H9 (cell line): Measurements from ENCODE around the gene INVS. TPM values are rescaled to one million over a fixed set of nuclear protein-coding genes. Genes with fewer than 3 reads are reported as not detected.
"Not testable (repeated sequence)": the region's sequence is repeated elsewhere in the genome, so short reads cannot be mapped to it uniquely, and the experiment has no call there.

ENCODE experiments used
- DNase-seq: peaks from one replicate; pipeline ENCODE4 v3.0.0-alpha.2; 2017
- H2AFZ ChIP-seq: one replicate; pipeline ENCODE4 v1.6.1; 2013; ENCODE audit warnings: mild to moderate bottlenecking, low read length, control low read depth, moderate library complexity
- H2AK5ac ChIP-seq: 2 replicates; pipeline ENCODE4 v1.6.1; 2013; ENCODE audit warnings: low read length, control low read depth, mixed read lengths; ENCODE audit not compliant: insufficient read length
- H2BK120ac ChIP-seq: one replicate; pipeline ENCODE4 v1.6.1; 2013; ENCODE audit warnings: low read depth, mild to moderate bottlenecking, low read length, control low read depth, inconsistent platforms; ENCODE audit not compliant: poor library complexity, severe bottlenecking
- H2BK12ac ChIP-seq: 2 replicates; pipeline ENCODE4 v1.6.1; 2013; ENCODE audit warnings: low read length, control low read depth, mixed read lengths, low read depth; ENCODE audit not compliant: insufficient read length
- H2BK15ac ChIP-seq: 2 replicates; pipeline ENCODE4 v1.6.1; 2013; ENCODE audit warnings: low read depth, low read length, control low read depth
- H2BK20ac ChIP-seq: one replicate; pipeline ENCODE4 v1.6.1; 2013; ENCODE audit warnings: low read depth, mild to moderate bottlenecking, low read length, control low read depth, inconsistent platforms; ENCODE audit not compliant: poor library complexity, severe bottlenecking
- H2BK5ac ChIP-seq: 2 replicates; pipeline ENCODE4 v1.6.1; 2013; ENCODE audit warnings: low read length, control low read depth, mixed read lengths; ENCODE audit not compliant: insufficient read length
- H3K14ac ChIP-seq: 2 replicates; pipeline ENCODE4 v1.6.1; 2013; ENCODE audit warnings: low read length, control low read depth; ENCODE audit not compliant: insufficient read depth
- H3K18ac ChIP-seq: 2 replicates; pipeline ENCODE4 v1.6.1; 2013; ENCODE audit warnings: low read depth, mild to moderate bottlenecking, mixed read lengths, low read length, control low read depth; ENCODE audit not compliant: insufficient read length
- H3K23ac ChIP-seq: 2 replicates; pipeline ENCODE4 v1.6.1; 2013; ENCODE audit warnings: low read length, control low read depth, mixed read lengths, low read depth; ENCODE audit not compliant: insufficient read length
- H3K23me2 ChIP-seq: 2 replicates; pipeline ENCODE4 v1.6.1; 2013; ENCODE audit warnings: low read depth, mild to moderate bottlenecking, mixed read lengths, low read length, control low read depth; ENCODE audit not compliant: insufficient read length, poor library complexity, severe bottlenecking
- H3K27ac ChIP-seq: 2 replicates; pipeline ENCODE4 v1.5.1; 2013; ENCODE audit warnings: low read length, control low read depth, mixed read lengths, low read depth; ENCODE audit not compliant: insufficient read length
- H3K27me3 ChIP-seq: 2 replicates; pipeline ENCODE4 v1.6.1; 2013; ENCODE audit warnings: low read length, control low read depth, inconsistent platforms; ENCODE audit not compliant: insufficient read depth
- H3K4ac ChIP-seq: 2 replicates; pipeline ENCODE4 v1.6.1; 2013; ENCODE audit warnings: low read depth, mild to moderate bottlenecking, control low read depth, inconsistent platforms, low read length, moderate library complexity
- H3K4me1 ChIP-seq: 2 replicates; pipeline ENCODE4 v1.6.1; 2013; ENCODE audit warnings: low read length, control low read depth, inconsistent platforms; ENCODE audit not compliant: insufficient read depth
- H3K4me2 ChIP-seq: 2 replicates; pipeline ENCODE4 v1.6.1; 2013; ENCODE audit warnings: low read length, control low read depth, mixed read lengths; ENCODE audit not compliant: insufficient read length, insufficient read depth
- H3K56ac ChIP-seq: 2 replicates; pipeline ENCODE4 v1.6.1; 2013; ENCODE audit warnings: low read depth, mild to moderate bottlenecking, mixed read lengths, low read length, control low read depth; ENCODE audit not compliant: insufficient read length
- H3K79me1 ChIP-seq: 2 replicates; pipeline ENCODE4 v1.6.1; 2013; ENCODE audit warnings: low read depth, mild to moderate bottlenecking, moderate library complexity, low read length, control low read depth, inconsistent platforms; ENCODE audit not compliant: insufficient read depth, poor library complexity, severe bottlenecking
- H3K79me2 ChIP-seq: 2 replicates; pipeline ENCODE4 v1.6.1; 2013; ENCODE audit warnings: low read length, control low read depth, inconsistent platforms; ENCODE audit not compliant: insufficient read depth
- H3K9ac ChIP-seq: 2 replicates; pipeline ENCODE4 v1.6.1; 2013; ENCODE audit warnings: low read length, control low read depth, mixed read lengths; ENCODE audit not compliant: insufficient read length; ENCODE audit errors: extremely low read depth
- H3K9me3 ChIP-seq: one replicate; pipeline ENCODE4 v1.6.1; 2013; ENCODE audit warnings: low read depth, low read length, inconsistent platforms; ENCODE audit not compliant: control insufficient read depth
- H3T11ph ChIP-seq: one replicate; pipeline ENCODE4 v1.6.1; 2013; ENCODE audit warnings: mild to moderate bottlenecking, low read length, control low read depth, inconsistent platforms
- H4K20me1 ChIP-seq: one replicate; pipeline ENCODE4 v1.6.1; 2013; ENCODE audit not compliant: control insufficient read depth, insufficient read length, insufficient read depth
- H4K5ac ChIP-seq: 2 replicates; pipeline ENCODE4 v1.6.1; 2013; ENCODE audit warnings: low read depth, mild to moderate bottlenecking, mixed read lengths, low read length, control low read depth; ENCODE audit not compliant: insufficient read length
- H4K8ac ChIP-seq: replicated peaks from 2 replicates; pipeline ENCODE4 v1.6.1; 2013; ENCODE audit warnings: low read length, control low read depth, mixed read lengths, low read depth; ENCODE audit not compliant: insufficient read length
- H4K91ac ChIP-seq: 2 replicates; pipeline ENCODE4 v1.6.1; 2013; ENCODE audit warnings: low read depth, mild to moderate bottlenecking, moderate library complexity, mixed read lengths, low read length, control low read depth; ENCODE audit not compliant: insufficient read length
- H3K27ac Mint-ChIP-seq, 3 experiments: 2 replicates in 2 of 3; 3 replicates in 1 of 3; pipeline ENCODE4 v1.8.0; 2020 to 2021; ENCODE audit warnings: mixed read lengths in 3 of 3, mild to moderate bottlenecking in 1 of 3, moderate library complexity in 1 of 3
- H3K27me3 Mint-ChIP-seq: 2 replicates; pipeline ENCODE4 v1.8.0; 2021; ENCODE audit warnings: low read depth, mild to moderate bottlenecking, moderate library complexity, mixed read lengths
- H3K36me3 Mint-ChIP-seq, 3 experiments: 2 replicates in 2 of 3; 3 replicates in 1 of 3; pipeline ENCODE4 v1.8.0; 2020 to 2021; ENCODE audit warnings: low read depth in 3 of 3, mixed read lengths in 3 of 3; ENCODE audit not compliant: insufficient read depth in 1 of 3
- H3K4me1 Mint-ChIP-seq, 2 experiments: 2 replicates each; pipeline ENCODE4 v1.8.0; 2020; ENCODE audit warnings: mixed read lengths in 2 of 2
- H3K4me3 Mint-ChIP-seq, 2 experiments: 2 replicates in 1 of 2; 3 replicates in 1 of 2; pipeline ENCODE4 v1.8.0; 2020 to 2021; ENCODE audit warnings: mild to moderate bottlenecking in 2 of 2, mixed read lengths in 2 of 2, moderate library complexity in 1 of 2
- H3K9me3 Mint-ChIP-seq, 2 experiments: 2 replicates in 1 of 2; 3 replicates in 1 of 2; pipeline ENCODE4 v1.8.0; 2020; ENCODE audit warnings: mild to moderate bottlenecking in 2 of 2, mixed read lengths in 2 of 2, moderate library complexity in 1 of 2
- WGBS: extraction: QIAGEN DNeasy Blood & Tissue Kit; methylation state at CpG from one replicate; pipeline ENCODE4 v1.1.7; 2013; ENCODE audit warnings: missing lambda C conversion rate, low lambda C conversion rate, mixed read lengths; ENCODE audit not compliant: insufficient read length; ENCODE audit errors: extremely low coverage; 5-methylcytosine and 5-hydroxymethylcytosine counted together
- total RNA-seq: library from RNA; stranded (reverse); gene quantifications from 2 replicates; pipeline ENCODE4 v1.2.1, GENCODE V29; 2021
- TF ChIP-seq, protein P1 (sequence below): fragments of 200-600 bp; sonication (generic); conservative IDR thresholded peaks from 3 replicates; pipeline ENCODE4 v1.8.0; 2021; ENCODE audit warnings: antibody characterized with exemption, mild to moderate bottlenecking

INVS gene
- total RNA-seq, 1 experiment from 2014 or later, result 7.5 TPM

DNA sequence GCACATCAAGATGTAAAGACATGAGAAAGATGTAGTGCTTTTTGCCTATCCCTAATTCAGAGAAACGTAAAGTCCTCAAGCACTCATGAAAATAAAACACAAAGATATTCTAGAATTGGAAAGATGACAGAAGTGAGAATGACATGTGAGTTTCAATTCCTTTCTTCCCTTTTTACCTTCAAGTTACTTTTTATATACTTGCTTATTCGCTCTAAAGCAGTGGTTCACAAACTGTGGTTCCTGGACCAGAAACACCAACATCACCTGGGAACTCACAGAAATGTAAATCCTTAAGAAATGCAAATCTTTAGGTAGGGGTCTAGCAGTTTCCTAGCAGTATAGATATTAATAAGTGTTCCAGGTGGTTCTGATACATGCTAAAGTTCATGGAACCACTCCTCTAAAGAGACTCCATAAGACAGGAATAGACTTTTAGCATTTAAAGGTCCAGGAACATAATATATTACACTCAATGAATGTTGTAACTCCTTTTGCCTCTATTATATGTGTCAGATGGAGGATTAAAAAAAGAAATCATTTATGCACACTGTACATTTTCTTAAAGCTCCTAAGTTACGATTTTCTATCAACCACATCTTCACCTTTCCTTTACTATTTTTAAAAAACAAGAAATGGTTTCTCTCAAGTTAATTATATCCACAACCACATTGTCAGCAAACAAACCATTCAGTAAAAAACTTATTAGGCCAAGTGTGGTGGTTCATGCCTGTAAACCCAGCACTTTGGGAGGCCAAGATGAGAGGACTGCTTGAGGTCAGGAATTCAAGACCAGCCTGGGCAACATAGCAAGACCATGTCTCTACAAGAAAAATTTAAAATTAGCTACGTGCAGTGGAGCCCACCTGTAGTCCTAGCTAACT, 40.1 kb upstream of the INVS start:
- Histone ChIP-seq H3K14ac (no peak overlapping the region), H3K56ac (no peak overlapping the region), H2BK120ac (no peak overlapping the region), H3K27me3 (no peaks in the 10 kb centered on the region), H3K4me2 (no peak overlapping the region), H3K23me2 (no peaks in the 10 kb centered on the region), H3K9me3 (no peaks in the 10 kb centered on the region), H3K4me1 (no peaks in the 10 kb centered on the region), H3K23ac (no peak overlapping the region), H2AFZ (no peak overlapping the region), H3K27ac (no peak overlapping the region), H3K4ac (no peak overlapping the region), H2BK20ac (no peak overlapping the region), H2BK12ac (no peak overlapping the region), H3K79me2 (no peaks in the 10 kb centered on the region), H4K20me1 (no peaks in the 10 kb centered on the region), H2AK5ac (no peak overlapping the region), H4K91ac (no peak overlapping the region), H3K9ac (no peak overlapping the region), H3K18ac (no peak overlapping the region), H4K8ac (no peak overlapping the region), H3T11ph (no peak overlapping the region), H3K79me1 (no peaks in the 10 kb centered on the region), H2BK15ac (no peak overlapping the region), H4K5ac (no peak overlapping the region), H2BK5ac (no peak overlapping the region)
- TF ChIP-seq, protein P1, sequence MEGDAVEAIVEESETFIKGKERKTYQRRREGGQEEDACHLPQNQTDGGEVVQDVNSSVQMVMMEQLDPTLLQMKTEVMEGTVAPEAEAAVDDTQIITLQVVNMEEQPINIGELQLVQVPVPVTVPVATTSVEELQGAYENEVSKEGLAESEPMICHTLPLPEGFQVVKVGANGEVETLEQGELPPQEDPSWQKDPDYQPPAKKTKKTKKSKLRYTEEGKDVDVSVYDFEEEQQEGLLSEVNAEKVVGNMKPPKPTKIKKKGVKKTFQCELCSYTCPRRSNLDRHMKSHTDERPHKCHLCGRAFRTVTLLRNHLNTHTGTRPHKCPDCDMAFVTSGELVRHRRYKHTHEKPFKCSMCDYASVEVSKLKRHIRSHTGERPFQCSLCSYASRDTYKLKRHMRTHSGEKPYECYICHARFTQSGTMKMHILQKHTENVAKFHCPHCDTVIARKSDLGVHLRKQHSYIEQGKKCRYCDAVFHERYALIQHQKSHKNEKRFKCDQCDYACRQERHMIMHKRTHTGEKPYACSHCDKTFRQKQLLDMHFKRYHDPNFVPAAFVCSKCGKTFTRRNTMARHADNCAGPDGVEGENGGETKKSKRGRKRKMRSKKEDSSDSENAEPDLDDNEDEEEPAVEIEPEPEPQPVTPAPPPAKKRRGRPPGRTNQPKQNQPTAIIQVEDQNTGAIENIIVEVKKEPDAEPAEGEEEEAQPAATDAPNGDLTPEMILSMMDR, result no peak
- Mint-ChIP-seq H3K4me3 (no peak overlapping the region), H3K27me3 (no peaks in the 10 kb centered on the region), H3K4me1 (peaks cover 7 to 13% of the 10 kb centered on the region in 2 experiments), H3K36me3 (peaks cover 0 to 5% (median 0%) of the 10 kb centered on the region in 3 experiments; a peak in 2 of 7 replicates), H3K9me3 (no peaks in the 10 kb centered on the region), H3K27ac (no peak overlapping the region)
- 100% methylated on average over 1 of the region's 4 CpGs for WGBS
- no peak for DNase-seq

DNA sequence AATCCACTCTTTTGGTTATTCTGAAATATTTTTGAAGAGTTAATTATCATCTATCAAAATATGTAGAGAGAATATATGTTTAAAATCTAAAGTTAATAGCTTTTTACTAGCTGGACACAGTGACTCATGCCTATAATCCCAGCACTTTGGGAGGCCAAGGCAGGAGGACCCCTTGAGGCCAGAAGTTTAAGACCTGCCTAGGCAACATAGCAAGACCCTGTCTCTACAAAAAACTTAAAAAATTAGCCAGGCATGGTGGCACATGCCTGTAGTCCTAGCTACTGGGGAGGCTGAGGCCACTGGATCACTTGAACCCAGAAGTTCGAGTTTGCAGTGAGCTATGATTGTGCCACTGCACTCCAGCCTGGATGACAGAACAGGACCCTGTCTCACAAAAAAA, 36.4 kb upstream of the INVS start:
- H3K4ac ChIP-seq, H3K79me2 ChIP-seq, H3K9ac ChIP-seq, H3K4me3 Mint-ChIP-seq, H2BK5ac ChIP-seq, H3K27ac Mint-ChIP-seq, H2BK20ac ChIP-seq, H3K4me1 ChIP-seq, H4K8ac ChIP-seq, H3K9me3 ChIP-seq, H3T11ph ChIP-seq, H3K27me3 ChIP-seq, H4K5ac ChIP-seq, H2BK12ac ChIP-seq, H4K20me1 ChIP-seq, H4K91ac ChIP-seq, DNase-seq, H2AFZ ChIP-seq, H3K4me2 ChIP-seq, H3K79me1 ChIP-seq, H2BK120ac ChIP-seq, H3K23ac ChIP-seq, H3K14ac ChIP-seq, H2AK5ac ChIP-seq, H3K18ac ChIP-seq, H2BK15ac ChIP-seq, H3K27ac ChIP-seq, H3K23me2 ChIP-seq, H3K56ac ChIP-seq, H3K27me3 Mint-ChIP-seq: not testable (repeated sequence)
- Mint-ChIP-seq H3K9me3 (peaks cover 12 to 15% of the 10 kb centered on the region in 2 experiments; a peak in 4 of 5 replicates), H3K4me1 (peaks cover 10 to 16% of the 10 kb centered on the region in 2 experiments), H3K36me3 (peaks cover 9 to 14% (median 13%) of the 10 kb centered on the region in 3 experiments; a peak in 5 of 7 replicates)
- WGBS, result no CpG with 5 or more reads among the region's 1 CpG
